ENCODE measurements around the gene LAMA5.

Gene LAMA5

DNA sequence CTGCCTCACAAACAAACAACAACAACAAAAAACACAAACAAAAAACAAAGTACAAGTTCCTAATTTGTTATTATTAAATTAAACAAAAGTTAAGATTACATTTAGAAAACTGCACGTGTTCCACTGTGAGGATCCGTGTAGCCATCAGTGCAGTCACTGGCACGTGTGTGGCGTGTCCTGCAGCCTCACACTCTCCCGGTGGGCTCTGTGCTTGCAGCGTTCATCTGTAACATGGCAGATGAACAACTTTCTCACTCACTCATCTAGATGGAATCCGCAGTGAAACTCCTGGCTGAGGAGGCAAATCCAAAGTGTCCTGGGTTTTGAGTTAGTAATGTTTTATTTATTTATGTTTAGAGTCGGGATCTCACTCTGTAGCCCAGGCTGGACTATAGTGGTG lies 77.2 kb downstream of the LAMA5 start:
- DNase-seq (ENCODE audit: low read depth) = no peak

DNA sequence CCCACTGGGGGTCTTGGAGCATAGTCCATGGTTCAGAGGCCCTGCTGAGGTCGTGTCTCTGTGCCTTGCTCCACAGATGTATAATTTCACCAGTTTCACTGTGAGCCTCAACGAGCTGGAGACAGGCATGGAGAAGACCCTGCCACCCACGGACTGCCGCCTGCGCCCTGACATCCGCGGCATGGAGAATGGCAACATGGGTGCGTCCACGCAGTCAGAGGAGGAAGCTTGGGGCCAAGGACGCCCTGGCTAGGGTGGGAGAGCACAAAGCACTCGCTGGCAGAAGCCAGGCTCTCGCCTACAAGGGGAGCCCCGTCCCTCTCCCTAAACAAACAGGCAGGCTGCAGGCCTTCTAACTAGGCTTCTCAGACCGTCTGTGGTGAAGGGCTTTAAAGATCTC lies 78.0 kb downstream of the LAMA5 start:
- no peak for DNase-seq (ENCODE audit: low read depth)

DNA sequence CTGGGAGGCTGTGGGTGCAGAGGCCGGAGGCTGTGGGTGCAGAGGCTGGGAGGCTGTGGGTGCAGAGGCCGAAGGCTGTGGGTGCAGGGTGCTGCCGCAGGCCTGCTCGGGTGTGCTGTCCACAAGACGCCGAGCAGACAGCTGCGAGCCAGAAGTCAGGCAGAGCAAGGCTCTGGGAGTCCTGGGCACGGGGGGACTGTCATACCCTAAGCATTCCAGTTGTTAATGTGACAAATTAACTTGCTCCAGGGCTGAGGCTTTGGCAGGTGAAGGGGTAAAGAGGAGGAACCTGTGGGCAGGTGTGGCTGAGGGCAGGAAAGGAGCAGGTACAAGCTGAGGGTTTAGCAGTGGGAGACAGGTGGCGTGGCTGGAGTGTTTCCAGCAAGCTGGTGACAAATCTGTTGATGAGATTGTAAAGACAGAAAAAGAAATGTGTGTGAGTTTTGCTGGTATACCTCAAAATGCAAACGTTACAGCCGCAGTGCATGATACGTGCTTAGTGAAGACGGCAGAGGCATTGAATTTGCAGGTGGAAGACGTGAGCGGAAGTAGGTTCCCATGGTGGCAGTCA lies 78.5 kb downstream of the LAMA5 start:
- DNase-seq (ENCODE audit: low read depth) = no peak

DNA sequence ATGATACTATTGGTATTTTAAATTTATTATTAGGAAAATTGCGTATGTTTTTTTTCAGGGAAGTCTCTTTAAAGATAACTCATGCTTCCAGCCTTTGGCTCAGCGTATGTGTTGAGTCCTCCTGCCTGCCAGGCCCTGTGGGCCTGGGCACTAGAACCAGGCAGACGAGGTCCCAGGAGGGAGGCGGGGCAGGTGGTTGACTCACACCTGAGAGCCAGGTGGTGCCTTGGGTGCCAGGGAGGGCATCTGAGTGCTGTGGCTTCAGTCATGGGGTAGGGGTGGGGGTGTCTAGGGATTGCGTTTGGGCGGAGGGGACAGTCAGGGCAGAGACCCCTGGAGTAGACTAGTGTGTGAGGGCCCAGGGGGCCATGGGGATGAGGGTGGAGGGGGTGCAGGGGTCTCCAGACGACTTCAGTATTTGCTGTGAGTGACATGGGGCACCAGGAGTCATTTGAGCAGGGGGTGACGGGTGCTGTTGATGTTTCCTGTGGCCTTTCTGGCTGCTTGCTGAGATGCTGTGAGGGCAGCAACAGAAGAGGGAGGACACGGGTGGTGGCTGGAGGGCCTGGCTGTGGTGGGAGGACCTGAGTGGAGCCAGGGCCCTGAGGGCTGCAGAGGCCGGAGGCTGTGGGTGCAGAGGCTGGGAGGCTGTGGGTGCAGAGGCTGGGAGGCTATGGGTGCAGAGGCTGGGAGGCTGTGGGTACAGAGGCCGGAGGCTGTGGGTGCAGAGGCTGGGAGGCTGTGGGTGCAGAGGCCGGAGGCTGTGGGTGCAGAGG lies 79.2 kb downstream of the LAMA5 start:
- DNase-seq (ENCODE audit: low read depth) = no peak

DNA sequence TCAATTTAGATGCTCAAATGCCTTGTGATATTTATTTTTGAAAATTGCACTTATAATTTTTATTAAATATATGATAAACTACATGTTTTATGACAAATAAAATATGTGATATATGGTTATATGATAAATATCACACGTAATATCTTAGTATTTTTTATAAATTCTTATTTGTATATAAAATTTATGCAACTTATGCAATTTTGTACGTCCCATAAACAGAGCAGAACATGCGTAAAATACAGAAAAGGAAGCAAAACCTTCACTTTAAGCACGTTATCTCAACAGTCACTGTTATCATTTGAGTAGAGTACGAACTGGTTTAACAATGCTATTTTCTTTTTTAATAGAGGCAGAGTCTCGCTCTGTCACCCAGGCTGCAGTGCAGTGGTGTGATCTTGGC lies 80.0 kb downstream of the LAMA5 start:
- DNase-seq (ENCODE audit: low read depth) = no peak

DNA sequence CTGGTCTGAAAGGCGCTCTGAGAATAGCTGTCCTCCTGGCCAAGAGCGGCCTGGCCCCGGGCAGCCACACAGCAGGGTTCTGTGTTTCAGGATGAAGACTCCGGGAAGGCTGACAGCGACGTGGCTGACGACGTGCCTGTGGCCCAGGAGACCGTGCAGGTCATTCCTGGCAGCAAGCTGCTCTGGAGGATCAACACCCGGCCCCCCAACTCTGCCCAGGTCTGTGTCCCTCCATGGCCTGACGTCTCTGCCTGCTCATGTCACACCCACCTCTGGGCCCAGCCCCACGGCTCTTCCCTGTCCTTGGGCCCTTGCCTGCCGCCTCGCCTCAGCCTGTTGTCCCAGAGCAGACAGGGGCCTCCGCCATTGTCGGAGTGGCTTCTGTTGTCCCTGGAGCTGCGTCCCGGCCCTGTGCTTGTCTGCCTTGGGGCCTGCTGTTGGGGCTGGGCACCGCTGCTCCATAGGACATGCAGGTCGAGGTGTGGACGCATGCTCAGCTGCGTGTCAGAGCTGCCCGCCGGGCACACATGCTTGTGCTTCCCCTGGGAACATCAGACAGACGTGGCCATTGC lies 80.5 kb downstream of the LAMA5 start:
- DNase-seq (ENCODE audit: low read depth) = no peak

DNA sequence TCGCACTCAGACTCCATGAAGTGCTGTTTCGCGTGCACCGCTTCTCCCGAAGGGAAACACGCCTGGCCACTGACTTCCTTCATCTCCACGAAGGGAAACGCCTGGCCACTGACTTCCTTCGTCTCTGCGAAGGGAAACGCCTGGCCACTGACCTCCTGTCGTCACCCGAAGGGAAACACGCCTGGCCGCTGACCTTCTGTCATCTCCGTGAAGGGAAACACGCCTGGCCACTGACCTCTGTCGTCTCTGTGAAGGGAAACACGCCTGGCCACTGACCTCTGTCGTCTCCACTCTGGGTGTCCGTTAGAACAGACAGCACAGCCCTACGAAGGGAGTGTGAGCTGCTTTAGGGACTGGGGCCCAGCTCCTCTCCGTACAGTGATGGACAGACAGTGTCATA lies 81.4 kb downstream of the LAMA5 start:
- no peak for DNase-seq (ENCODE audit: low read depth)

DNA sequence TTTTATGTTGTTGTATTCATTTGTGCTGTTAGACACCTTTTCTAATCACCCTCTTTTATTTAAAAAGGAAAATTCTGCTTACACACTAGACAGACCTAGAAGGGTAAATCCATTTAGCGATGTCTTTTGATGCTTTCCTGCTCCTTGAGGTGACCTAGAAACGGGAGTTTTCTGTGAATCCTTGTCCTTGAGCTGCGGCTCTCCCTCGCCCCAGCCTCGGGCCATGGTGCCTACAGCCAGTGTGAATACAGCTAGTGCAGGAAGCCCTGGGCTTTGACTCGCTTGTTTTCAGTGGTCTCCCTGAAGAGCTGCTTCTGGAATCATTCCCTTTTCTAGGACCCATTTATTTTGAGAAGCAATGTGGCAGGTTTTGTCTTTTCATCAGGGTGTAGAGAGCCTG lies 82.0 kb downstream of the LAMA5 start:
- no peak for DNase-seq (ENCODE audit: low read depth)

DNA sequence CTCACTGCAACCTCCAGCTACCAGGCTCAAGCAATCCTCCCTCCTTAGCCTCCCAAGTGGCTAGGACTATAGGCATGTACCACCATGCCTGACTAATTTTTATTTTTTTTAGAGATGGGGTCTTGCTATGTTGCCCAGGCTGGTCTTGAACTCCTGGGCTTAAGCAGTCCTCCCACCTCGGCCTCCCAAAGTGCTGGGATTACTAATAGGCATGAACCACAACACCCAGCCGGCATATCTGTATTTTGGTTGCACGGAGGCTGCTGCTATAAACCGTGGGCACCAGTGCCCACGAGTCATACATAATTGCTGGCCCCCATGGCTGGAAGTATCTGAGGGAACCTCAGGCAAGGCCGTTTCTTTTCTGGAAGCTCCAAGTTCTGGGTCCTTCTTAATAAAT lies 82.7 kb downstream of the LAMA5 start:
- DNase-seq (ENCODE audit: low read depth) = no peak

DNA sequence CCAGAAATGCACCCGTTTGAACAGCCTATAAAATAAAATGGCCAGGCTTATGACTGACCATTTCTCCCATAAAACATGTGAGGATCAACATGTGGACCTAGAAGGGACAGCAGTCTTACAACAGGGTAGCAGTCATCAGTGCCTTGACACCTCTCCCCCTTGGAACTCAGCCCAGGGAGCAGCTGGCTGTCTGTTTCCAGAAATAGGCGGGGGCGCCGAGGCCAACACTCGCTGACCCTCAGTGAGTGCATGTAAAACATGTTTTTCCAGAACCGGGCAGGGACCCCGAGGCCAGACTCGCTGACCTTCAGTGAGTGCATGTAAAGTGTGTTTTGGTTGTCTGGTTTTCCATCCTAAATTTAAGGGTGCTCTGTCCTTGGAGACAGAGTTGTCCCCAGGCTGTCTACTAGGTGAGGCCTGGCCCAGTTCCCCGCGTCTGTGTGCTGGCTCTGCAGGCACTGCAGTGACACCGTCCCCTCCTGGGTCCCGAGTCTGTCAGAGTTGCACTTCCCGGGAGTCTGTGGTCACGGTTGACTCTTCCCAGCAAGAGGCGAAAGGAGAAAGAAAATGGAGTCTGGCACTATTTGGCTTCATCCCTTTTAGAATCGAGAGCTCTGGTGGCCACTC lies 84.1 kb downstream of the LAMA5 start:
- no peak for DNase-seq (ENCODE audit: low read depth)

DNA sequence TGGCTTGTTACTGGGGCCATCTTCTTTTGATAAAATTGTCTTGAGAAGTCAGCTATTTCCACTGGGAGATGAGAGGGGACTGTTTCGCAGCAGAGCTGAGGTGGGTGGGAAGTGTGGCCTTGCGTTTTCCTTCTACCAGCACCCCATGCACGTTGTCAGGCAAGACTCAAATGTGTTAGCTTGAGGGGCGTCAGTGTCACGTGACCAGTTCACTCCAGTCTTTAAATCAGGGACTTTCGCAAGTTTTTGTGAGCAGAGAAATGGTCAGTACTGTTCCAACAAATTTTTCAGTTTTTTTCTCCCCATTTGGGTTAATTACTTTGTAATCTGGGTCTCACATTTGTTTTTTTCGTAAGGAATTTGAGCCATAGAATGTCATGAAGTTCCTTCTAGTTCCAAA lies 85.0 kb downstream of the LAMA5 start:
- DNase-seq (ENCODE audit: low read depth) = no peak

DNA sequence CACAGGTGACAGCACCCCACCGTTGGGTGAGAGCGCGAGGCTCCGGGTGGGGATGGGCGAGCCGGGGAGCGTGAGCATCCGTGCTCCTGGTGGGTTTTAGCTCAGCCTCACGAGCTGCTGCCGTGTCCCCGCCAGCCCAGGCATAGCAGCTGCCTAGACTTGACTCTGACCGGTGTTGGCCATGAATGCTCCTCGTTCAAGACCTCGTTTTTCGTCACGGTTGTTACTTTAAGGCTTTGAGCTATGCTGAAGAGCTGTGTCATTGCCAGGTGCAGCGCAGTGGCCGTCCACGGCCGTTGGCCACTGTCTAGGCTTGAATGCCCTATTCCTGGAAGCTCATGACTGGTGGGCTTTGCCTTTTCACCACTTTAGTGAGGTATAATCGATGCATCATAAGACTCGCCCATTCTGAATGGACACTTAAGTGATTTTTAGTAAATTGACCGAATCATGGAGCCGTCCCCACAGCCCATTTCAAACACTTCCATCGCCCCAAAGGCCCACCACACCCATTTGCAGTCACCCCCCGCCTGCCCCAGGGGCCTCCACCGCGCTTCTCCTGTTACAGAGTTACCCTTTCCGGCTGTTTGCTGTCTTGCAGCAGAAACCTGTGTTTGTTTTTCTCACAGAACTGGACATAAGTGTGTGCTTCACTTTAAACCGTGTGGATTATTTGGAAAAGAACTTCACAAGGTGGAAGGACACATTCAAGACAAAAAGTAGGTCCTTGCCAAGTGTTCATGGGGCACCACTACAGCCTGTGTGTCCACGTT lies 85.8 kb downstream of the LAMA5 start:
- DNase-seq (ENCODE audit: low read depth) = no peak

DNA sequence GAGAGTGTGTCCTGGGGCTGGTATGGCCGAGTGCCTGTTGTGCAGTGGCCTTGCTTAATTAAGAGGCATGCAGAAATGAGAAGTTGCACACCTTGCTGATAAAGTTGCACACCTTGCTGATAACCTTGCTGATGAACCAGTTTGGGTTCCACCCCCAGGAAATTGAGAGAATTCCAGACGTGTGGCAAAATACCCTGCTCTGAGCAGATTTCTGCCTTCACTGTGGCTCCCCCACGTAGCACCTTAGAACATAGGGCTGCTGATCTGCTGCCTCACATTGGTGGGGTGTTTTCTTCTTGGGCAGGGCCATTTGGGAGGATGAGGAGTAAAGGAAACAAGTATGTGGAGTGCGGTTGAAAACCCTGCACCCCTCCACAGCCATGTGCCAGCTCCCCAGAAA lies 86.8 kb downstream of the LAMA5 start:
- DNase-seq (ENCODE audit: low read depth) = no peak

DNA sequence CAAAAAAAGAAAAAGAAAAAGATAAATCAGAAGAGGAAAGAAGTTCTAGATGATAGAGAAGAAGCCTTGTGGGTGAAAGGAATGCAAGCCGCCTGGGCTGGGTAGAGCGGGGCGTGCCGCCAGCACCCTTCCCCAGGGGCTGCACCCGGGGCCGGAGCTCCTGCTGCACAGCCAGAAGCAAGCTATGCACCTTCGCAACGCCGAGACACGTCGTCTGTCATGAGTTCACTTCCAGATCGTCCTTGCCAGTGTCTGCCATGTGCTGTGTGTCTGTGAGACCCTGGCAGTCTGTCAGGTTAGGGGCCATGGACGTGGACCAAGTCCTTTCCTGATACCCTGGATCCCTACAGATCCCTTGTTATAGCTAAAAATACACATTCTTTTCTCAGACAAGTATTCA lies 89.9 kb downstream of the LAMA5 start:
- DNase-seq (ENCODE audit: low read depth) = no peak

DNA sequence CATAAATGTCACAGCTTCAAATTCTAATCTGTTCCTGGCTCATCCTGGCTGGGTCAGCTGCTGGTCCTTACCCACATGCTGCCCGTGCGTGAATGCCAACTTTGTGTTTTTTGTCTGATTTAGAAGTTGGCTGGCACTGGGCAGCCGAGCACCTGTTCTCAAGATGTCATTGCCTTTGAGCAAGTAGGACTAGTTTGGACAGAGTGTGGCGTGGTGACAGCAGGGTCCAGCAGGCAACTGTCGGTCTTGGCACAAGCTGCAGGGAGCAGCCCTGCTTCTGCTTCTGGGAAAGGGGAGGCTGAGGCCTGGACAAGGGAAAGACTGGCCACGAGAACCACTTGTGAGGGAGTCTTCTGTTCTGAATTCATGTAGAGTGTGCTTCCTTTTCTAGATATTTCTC lies 90.7 kb downstream of the LAMA5 start:
- no peak for DNase-seq (ENCODE audit: low read depth)

DNA sequence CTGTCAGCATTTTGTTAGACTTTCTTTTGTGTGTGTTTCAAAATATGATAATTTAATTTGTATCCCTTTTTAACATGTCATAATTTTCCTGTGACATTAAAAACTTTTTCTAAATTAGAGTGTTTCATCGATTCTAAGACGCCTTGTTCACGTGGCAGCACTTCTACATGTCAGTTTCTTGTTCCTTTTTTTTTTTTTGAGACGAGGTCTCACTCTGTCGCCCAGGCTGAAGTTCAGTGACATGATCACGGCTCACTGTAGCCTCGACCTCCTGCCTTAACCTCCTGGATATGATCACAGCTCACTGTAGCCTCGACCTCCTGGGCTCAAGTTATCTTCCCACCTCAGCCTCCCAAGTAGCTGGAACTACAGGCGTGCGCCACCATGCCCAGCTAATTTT lies 91.9 kb downstream of the LAMA5 start:
- DNase-seq (ENCODE audit: low read depth) = no peak

DNA sequence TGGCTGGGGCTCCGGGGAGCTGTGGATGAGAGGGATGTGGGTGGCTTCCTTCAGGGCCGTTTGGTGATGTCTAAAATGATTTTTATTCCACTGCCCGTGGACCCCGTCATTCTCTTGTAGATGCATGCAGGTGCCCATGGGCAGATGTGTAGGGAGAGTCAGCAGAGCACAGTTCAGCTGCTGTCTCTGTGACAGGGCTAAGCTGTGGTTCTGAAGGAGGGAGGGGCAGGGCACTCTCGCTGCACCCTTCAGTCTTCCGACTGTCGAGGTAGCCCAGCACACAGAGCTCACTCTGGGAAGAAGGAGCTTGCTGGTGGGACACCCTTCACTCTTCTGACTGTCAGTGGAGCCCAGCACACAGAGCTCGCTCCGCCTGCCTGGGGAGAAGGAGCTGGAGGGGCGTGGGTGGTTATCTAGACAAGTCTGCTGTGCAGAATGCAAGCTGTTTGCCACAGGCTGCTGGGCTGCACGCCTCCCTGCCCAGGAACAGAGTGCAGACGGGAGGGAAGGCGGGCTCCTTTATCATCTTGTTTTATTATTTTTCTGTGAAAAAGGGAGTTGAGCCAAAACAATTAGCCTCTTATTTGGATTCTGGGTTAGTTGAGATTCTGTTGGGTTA lies 92.7 kb downstream of the LAMA5 start:
- no peak for DNase-seq (ENCODE audit: low read depth)

DNA sequence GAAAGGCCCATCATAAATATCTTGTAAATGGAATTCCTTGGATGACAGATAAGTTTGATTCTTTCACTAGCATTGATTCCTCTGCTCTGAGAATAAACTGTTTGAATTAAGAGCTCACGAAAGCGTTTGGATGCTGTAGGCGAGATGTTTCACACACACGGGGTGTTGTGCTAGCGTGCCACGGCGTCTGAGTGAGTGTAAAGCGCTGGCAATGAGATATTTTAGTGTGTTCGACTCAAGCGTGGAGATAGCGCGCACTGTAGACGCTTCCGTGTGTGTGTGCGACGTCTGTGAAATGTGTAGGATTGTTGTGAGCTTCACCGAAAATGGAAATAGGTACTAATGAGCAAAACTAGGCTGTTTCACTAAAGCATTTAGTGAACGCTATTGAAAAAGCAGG lies 93.7 kb downstream of the LAMA5 start:
- DNase-seq (ENCODE audit: low read depth) = no peak

DNA sequence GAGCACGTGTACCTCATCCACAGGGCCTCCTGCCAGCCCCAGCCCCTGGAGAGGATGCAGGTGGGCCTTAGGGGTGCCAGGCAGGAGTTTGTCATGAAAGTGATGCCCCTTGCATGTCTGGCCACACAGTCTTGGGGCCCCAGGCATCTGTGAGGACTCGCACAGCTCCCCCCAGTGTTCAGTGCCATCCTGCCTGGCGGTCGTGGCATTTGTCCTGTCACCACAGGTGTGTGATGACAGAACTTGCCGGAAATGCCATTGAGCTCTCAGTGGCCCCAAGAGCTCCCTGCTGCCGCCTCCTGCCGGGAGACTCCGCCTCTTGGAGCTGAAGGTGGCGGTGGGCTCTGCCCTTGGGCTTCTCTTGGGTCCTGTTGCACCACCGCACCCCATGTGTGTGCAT lies 94.9 kb downstream of the LAMA5 start:
- no peak for DNase-seq (ENCODE audit: low read depth)

DNA sequence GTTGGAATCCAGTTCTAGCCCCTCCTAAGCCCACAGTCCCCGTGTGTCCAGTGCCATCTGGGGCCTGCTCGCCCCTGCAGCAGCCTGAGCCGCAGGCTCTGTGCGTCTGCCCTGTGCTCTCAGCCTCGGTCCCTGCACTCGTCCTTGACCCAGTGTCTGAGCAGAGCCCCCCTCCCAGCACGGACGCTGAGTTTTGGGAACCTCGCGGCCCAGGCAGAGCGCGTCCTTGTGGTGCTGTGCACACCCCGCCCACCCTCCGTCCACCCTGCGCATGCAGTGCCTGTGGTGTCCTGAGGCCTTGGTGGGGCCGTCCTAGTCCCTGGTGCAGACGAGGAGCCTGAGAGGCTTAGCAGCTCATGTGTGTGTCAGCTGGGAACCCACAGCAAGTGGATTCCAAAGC lies 97.2 kb downstream of the LAMA5 start:
- DNase-seq (ENCODE audit: low read depth) = no peak

DNA sequence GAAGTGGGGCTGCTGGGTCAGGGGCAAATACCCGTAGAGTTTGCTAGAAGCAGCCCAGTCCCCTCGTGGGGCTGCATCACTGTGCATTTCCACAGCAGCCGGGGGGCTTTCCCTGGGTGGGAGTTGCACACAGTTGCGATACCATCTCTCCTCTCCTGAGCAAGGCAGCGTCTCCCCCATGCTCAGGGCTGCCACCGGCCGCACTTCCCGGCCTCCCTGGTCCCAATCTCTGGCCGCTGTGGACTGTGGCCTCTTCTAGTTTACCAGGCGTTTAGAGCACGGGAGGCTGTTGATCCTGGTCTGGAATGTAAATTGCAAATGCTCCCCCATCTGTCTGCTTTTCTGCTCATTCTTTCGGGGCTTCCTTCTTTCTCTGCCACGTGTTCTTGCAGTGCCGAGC lies 97.7 kb downstream of the LAMA5 start:
- DNase-seq (ENCODE audit: low read depth) = no peak

DNA sequence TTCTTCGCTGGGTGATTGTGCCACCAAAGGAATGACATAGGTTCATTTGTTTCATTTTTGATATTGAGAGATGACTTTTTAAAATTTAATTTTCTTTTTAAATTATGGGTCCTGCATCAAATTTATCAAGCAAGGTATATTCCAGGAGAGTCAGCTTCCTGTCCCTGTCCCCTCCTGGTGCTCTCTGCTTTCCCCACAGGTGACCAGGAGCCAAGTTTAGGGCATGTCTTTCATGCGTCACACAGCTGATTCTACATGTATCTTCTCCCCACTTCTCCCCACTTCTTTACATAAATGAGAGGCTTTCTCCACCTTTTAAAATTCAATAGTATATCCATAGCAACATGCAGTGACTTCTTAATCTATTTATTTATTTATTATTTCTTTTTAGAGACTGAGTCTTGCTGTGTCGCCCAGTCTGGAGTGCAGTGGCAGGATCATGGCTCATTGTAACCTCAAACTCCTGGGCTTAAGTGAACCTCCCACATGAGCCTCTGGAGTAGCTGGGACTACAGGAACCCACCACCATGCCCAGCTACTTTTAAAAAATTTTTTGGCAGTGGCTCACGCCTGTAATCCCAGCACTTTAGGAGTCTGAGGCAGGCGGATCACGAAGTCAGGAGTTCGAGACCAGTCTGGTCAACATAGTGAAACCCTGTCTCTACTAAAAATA lies 98.7 kb downstream of the LAMA5 start:
- DNase-seq (ENCODE audit: low read depth) = no peak

All from ELR (cell line).